CD4-positive, alpha-beta T cell treated with Interleukin-6 at 100 ng/mL for 8 hours (primary cell): ENCODE measurements around the gene SLC37A1.
"Not testable (repeated sequence)": the region's sequence is repeated elsewhere in the genome, so short reads cannot be mapped to it uniquely, and the experiment has no call there.

Experiments
- DNase-seq: peaks from one replicate; pipeline ENCODE4 v3.0.0-alpha.2; 2020; ENCODE audit warnings: mixed read lengths, low spot score

The SLC37A1 gene

GRCh38 chr21:42513151-42513984, at the start of gene SLC37A1:
TSS of gene SLC37A1 (plus strand) at chr21:42513852. CDS start at chr21:42518455, 4,603 bp downstream.
- DNase-seq, result peak; percentile 25

- peak; percentile 63 for DNase-seq
These were observed 49.7 kb upstream of the SLC37A1 start for GRCh38 chr21:42463861-42464515.

DNA sequence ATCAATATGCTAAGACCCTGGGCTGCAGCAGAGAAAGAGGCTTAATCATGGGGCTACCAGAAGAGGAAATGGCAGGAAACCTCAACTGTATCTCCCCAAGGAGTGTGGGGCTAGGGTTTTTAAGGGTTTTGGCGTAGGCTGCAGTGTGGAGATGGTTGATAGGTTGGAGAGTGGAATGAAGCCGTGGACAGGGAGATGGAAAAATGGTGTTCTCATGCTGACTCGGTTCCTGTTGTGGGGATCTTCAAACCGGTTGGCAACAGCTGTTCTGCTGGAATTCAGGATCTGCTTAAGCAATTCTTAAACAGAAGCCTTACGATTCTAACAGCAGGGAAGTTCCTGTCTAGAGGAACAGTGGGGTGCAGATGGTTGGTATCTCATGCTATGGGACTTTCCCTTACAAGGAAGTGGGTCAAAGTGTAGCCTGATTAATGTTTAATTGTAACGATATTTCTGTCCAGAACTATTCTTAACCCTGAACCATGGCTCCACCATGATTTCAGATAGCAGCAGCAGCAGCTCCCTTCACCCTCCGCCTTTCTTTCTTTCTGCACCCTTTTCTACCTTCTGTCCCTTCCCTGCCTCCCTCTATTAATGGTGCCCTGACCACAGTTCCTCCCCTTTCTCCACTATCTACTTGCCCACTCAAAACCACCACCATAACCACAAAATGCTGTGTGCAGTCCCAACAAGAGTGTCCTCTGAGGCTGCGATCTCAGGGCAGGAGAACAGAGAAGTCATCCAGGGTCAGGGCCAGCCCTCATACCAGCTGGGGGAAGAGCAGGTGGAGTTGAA, 48.4 kb upstream of the SLC37A1 start:
- DNase-seq, result no peak

DNA sequence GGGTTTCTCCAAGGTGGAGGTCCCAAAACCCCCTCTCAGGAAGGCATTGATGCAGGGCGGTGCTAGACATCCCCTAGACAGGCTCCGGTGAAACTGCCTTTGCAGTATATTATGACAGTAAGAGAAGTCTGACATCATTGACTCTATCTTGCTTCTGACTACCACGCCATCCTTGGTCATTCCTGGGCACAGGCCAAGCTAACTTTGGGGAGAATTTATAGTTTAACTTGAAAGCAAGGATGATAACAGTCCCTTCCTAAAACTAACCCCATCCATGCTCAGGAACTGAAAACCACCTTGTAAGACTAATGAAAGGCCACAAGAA, 47.9 kb upstream of the SLC37A1 start:
- no peak for DNase-seq

- no peak for DNase-seq
These were observed 47.0 kb upstream of the SLC37A1 start for GRCh38 chr21:42466700-42467099.

GRCh38 chr21:42467140-42467983, 46.3 kb upstream of the SLC37A1 start:
- DNase-seq, result no peak

- no peak for DNase-seq
These were observed 45.0 kb upstream of the SLC37A1 start for GRCh38 chr21:42468491-42469131.

DNA sequence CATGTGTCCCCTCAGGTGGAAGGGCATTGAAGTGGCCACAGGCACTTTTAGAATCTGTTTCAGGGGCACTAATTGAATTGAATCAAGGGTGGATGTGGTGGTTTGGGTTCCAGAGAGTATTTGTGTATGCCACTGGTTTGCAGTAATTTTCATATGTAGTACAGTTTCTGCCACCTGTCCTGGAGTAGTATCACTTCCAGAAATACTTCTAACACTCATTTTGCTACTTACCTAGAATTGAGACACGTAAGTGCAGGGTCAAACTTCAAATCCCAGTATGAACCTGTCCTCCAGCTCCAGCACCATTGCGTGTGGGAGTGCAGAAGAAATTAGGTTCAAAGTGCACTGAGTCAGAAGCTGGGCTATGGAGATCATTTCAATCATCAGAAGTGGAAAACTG, 44.4 kb upstream of the SLC37A1 start:
- no peak for DNase-seq

GRCh38 chr21:42469726-42470125, 43.9 kb upstream of the SLC37A1 start:
- DNase-seq, result not testable (repeated sequence)

GRCh38 chr21:42471206-42471605, 42.4 kb upstream of the SLC37A1 start:
- no peak for DNase-seq

- no peak for DNase-seq
These were observed 41.8 kb upstream of the SLC37A1 start for GRCh38 chr21:42471716-42472330.

DNA sequence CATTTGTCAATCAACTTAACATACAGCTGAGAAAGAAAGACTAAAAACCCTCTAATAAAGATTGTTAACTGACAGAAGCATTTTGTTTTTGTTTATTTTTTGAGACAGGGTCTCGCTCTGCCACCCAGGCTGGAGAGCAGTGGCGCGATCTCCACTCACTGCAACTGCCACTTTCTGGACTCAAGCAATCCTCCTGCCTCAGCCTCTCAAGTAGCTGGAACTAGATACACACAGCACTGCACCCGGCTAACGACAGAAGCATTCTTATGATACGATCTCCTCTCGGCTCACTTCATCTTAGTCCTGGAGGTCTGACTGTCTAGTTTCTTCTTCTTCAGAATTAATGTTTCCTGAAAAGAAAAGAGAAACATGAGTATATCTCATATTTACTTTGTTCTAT, 41.1 kb upstream of the SLC37A1 start:
- DNase-seq, result no peak

DNA sequence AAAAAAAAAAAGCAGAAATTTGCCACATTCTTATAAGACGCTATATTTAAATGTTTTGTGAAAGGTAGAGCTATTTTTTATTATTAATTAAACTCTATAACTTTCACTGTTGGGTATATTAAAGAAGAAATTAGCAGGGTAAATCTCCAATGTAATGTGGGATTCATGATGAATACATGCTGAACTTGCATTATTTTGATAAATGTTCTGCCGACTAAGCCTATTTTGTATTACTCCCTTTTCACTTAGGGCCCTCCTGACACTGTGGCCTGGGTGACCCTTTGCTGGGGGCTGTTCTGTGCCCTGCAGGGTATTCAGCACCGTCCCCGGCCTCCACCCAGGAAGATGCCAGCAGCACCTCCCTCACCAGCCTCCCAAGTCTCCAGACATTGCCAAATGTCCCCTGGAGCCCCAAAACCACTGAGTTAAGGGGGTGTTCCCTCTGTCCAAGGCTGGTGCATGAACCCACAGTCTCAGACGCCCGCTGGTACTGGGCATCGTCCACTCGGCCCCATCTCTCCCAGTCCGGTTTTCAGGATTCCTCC, 40.1 kb upstream of the SLC37A1 start:
- no peak for DNase-seq

DNA sequence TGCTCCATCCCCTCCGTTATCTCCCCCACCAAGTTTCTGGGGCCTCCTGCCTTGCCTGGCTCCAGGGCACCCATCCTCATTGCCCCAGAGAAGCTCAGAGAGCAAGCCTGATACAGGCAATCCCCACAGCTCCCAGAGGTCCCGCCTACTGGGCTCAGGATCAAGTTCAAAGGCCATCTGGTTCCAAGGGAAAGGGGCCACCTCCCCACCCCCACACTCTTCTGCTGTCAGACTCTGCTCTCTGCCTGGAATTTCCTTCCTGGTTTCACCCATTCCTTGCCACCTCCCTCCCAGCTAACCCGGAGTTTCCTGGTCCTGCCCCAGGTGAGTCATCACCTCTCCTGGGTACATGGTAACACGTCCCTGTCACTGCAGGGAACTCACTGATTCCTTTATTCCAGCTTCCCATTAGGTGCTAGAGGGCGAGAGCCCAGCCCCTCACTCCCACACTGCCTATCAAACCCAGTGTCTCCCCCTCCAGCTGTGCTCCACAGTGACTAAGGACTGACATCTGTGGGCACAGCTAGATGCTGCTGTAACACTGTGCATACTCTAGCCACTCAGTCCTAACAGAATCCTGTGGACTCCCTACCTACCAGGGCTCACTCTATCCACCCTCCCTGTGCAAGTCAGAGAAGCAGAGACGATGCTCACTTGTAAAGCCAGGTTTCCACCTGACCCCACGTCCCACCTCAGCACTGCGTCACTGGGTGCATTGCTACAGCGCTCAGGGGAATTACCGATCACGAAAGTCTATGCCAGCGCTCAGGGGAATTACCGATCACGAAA, 39.4 kb upstream of the SLC37A1 start:
- no peak for DNase-seq

DNA sequence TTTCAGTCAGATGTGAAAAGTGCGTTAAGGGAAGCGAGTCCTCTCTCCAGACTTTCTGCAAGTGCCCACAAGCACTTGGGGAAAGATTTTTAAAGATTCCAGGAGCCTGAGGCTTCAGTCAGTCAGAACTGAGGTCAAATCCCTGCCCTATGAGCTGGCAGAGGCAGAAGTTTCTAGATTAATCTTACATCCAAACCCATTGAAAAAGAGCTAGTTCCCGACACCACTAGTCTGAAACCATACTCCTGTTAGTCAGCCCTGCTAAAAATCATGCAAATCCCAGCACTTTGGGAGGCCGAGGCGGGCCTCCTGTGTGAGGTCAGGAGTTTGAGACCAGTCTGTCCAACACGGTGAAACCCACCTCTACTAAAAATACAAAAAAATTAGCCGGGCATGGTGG, 38.6 kb upstream of the SLC37A1 start:
- DNase-seq, result no peak

DNA sequence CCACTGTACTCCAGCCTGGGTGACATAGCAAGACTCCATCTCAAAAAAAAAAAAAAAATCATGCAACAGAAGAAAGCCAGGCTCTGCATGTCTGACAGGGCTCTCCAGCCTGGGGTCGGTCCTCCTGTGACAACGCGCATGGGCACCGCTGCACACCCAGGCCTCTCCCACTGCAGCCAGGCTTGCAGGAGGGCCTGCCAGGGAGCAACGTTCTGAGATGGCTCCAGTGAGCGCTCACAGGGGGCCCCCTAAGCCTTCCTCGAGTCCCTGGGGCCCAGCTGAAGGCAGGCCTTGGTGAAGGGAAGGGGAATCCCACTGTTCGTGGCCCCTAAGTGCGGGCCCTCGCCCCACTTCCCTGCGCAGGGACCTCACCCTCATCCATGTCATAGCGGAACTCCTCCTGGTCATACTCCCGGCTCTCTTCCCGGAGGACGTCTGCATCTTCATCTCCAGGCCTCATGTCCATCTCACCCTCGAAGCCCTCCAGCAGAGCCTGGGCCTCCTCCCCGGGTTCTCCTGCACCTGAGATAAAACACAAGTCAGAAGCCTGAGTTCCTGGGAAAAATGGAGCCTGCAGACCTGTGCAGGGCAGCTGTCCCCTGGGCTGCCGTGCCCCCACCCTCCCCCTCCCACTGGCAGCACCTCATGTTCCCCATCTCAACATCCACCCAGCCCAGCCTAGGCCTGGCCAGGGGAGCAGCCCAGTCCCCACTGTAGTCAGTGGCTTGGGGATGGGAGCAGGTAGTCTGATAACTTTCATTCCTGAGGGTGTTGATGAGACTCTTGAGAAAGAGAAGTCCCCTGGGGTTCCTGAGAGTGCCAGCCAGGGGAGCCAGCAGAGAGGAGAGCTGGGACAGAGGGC, 37.9 kb upstream of the SLC37A1 start:
- DNase-seq, result no peak

- no peak for DNase-seq
These were observed 37.0 kb upstream of the SLC37A1 start for GRCh38 chr21:42476388-42477331.

- no peak for DNase-seq
These were observed 35.1 kb upstream of the SLC37A1 start for GRCh38 chr21:42478504-42478903.
